ENCODE data around the gene NEXN. TPM values are rescaled to one million over a fixed set of nuclear protein-coding genes. Genes with fewer than 3 reads are reported as not detected.
A peak's percentile ranks its signal among the peaks of the same experiment; 100 is the strongest.

NEXN gene
- total and polyA plus RNA-seq, 12 donors: 6.5 to 50.6 (median 17.1) TPM

- H3K4me3 ChIP-seq: no peak overlapping the region
- H3K9me3 ChIP-seq (replicated peaks in 1 of 3): no peaks in the 10 kb centered on the region
- H3K4me1 ChIP-seq (replicated peaks in 1 of 2): peaks cover 12 to 35% of the 10 kb centered on the region in 2 donors
- DNase-seq: no peak
- peaks cover 0 to 74% of the 10 kb centered on the region in 2 donors for H3K36me3 ChIP-seq (replicated peaks in 1 of 2)
- no peak overlapping the region for H3K27ac ChIP-seq
- H3K27me3 ChIP-seq: no peaks in the 10 kb centered on the region
- 95 to 99% (median 98%) methylated on average over 2 of the region's 2 CpGs for WGBS, 4 donors
- TF ChIP-seq POLR2A (IDR thresholded peaks at IDR 0.05): no peak
- TF ChIP-seq CTCF (IDR thresholded peaks at IDR 0.05): no peak
- intact Hi-C loops (cut with DNase I): no loop called here
Observed at GRCh38 chr1:77954521-77954920, 66.1 kb downstream of the NEXN start.

GRCh38 chr1:77955709-77956108 lies 67.3 kb downstream of the NEXN start:
- intact Hi-C loops (cut with DNase I): no loop called here
- WGBS, 4 donors: 83 to 91% (median 85%) methylated on average over 3 of the region's 3 CpGs
- no peak overlapping the region for H3K27ac ChIP-seq
- peaks cover 0 to 86% of the 10 kb centered on the region in 2 donors for H3K36me3 ChIP-seq (replicated peaks in 1 of 2)
- H3K4me3 ChIP-seq: no peak overlapping the region
- no peak for DNase-seq
- H3K27me3 ChIP-seq: no peaks in the 10 kb centered on the region
- H3K9me3 ChIP-seq (replicated peaks in 1 of 3): no peaks in the 10 kb centered on the region
- no peak for TF ChIP-seq POLR2A (IDR thresholded peaks at IDR 0.05)
- no peak for TF ChIP-seq CTCF (IDR thresholded peaks at IDR 0.05)
- H3K4me1 ChIP-seq (replicated peaks in 1 of 2): peaks cover 12 to 40% of the 10 kb centered on the region in 2 donors

GRCh38 chr1:77956464-77956863 lies 68.0 kb downstream of the NEXN start:
- DNase-seq: peak in 2 of 7 donors; percentile 21 to 22
- H3K27me3 ChIP-seq: no peaks in the 10 kb centered on the region
- no peak overlapping the region for H3K4me3 ChIP-seq
- H3K4me1 ChIP-seq (replicated peaks in 1 of 2): peaks cover 12 to 41% of the 10 kb centered on the region in 2 donors
- no peaks in the 10 kb centered on the region for H3K9me3 ChIP-seq (replicated peaks in 1 of 3)
- peaks cover 0 to 94% of the 10 kb centered on the region in 2 donors for H3K36me3 ChIP-seq (replicated peaks in 1 of 2)
- intact Hi-C loops (cut with DNase I): no loop called here
- WGBS, 4 donors: 40 to 54% (median 45%) methylated on average over 3 of the region's 3 CpGs
- H3K27ac ChIP-seq: peak overlapping the region in 1 of 5 donors; percentile 4
- TF ChIP-seq CTCF (IDR thresholded peaks at IDR 0.05): no peak
- no peak for TF ChIP-seq POLR2A (IDR thresholded peaks at IDR 0.05)

- H3K36me3 ChIP-seq (replicated peaks in 1 of 2): peaks cover 0 to 95% of the 10 kb centered on the region in 2 donors
- H3K9me3 ChIP-seq (replicated peaks in 1 of 3): no peaks in the 10 kb centered on the region
- H3K27me3 ChIP-seq: no peaks in the 10 kb centered on the region
- peak overlapping the region in 2 of 5 donors; percentile 9 to 29 for H3K27ac ChIP-seq
- H3K4me1 ChIP-seq (replicated peaks in 1 of 2): peaks cover 19 to 48% of the 10 kb centered on the region in 2 donors
- no peak overlapping the region for H3K4me3 ChIP-seq
- TF ChIP-seq POLR2A (IDR thresholded peaks at IDR 0.05): no peak
- intact Hi-C loops (cut with DNase I): no loop called here
- no peak for DNase-seq
Observed at GRCh38 chr1:77958391-77958790, 70.0 kb downstream of the NEXN start.

GRCh38 chr1:77958850-77959249 lies 70.4 kb downstream of the NEXN start:
- peaks cover 19 to 48% of the 10 kb centered on the region in 2 donors for H3K4me1 ChIP-seq (replicated peaks in 1 of 2)
- no peaks in the 10 kb centered on the region for H3K9me3 ChIP-seq (replicated peaks in 1 of 3)
- H3K4me3 ChIP-seq: no peak overlapping the region
- no peak for DNase-seq
- intact Hi-C loops (cut with DNase I): no loop called here
- TF ChIP-seq POLR2A (IDR thresholded peaks at IDR 0.05): no peak
- no peak for TF ChIP-seq CTCF (IDR thresholded peaks at IDR 0.05)
- H3K27me3 ChIP-seq: no peaks in the 10 kb centered on the region
- 85 to 94% (median 91%) methylated on average over 2 of the region's 2 CpGs for WGBS, 4 donors
- peaks cover 0 to 97% of the 10 kb centered on the region in 2 donors for H3K36me3 ChIP-seq (replicated peaks in 1 of 2)
- H3K27ac ChIP-seq: peak overlapping the region in 1 of 5 donors; percentile 29
